Endothelial cell of umbilical vein (primary cell): Measurements from ENCODE around the gene IVD. TPM values are rescaled to one million over a fixed set of nuclear protein-coding genes. Genes with fewer than 3 reads are reported as not detected.

Experiments
- BruUV-seq: library from RNA; stranded (reverse); fragments of 400-500 nt; replicated peaks from 2 replicates; lab custom pipeline; 2021; lab: Mats Ljungman, UMichigan
- CTCF ChIA-PET: fragments of 300-600, 350-600 bp; sonication (Branson Sonifier 250); formaldehyde crosslinking; loops from one replicate; lab custom pipeline; 2021; ENCODE audit warnings: antibody characterized with exemption, inconsistent platforms; lab: Charles Lee
- POLR2A ChIA-PET: fragments of 300-600, 350-600 bp; sonication (Branson Sonifier 250); formaldehyde crosslinking; loops from one replicate; lab custom pipeline; 2021; ENCODE audit warnings: antibody characterized with exemption, inconsistent platforms; lab: Charles Lee
- DNase-seq: peaks from one replicate; pipeline ENCODE4 v3.0.0-alpha.2; 2011; ENCODE audit warnings: low read depth, low spot score
- FAIRE-seq: peaks from 2 replicates; lab custom pipeline; 2011; peaks lifted over from hg19 to GRCh38; lab: Jason Lieb, UNC
- H2AFZ ChIP-seq: 2 replicates; pipeline ENCODE4 v1.6.0; 2012; ENCODE audit warnings: low read depth, low read length, control low read depth, inconsistent platforms
- H3K27ac ChIP-seq: 2 replicates; pipeline ENCODE4 v1.5.1; 2011; ENCODE audit warnings: low read depth, mild to moderate bottlenecking, control low read depth, low read length, moderate library complexity; ENCODE audit not compliant: insufficient read depth
- H3K27me3 ChIP-seq, 2 experiments: 2 replicates each; pipeline versions ENCODE4 v1.6.0 to v1.6.1; 2011; ENCODE audit warnings: low read length in 2 of 2, mixed read lengths in 1 of 2; ENCODE audit not compliant: control insufficient read depth in 2 of 2, insufficient read depth in 2 of 2
- H3K36me3 ChIP-seq, 2 experiments: 2 replicates in 1 of 2; 3 replicates in 1 of 2; pipeline ENCODE4 v1.5.1; 2011; ENCODE audit warnings: low read length in 2 of 2, mild to moderate bottlenecking in 1 of 2, moderate library complexity in 1 of 2; ENCODE audit not compliant: control insufficient read depth in 2 of 2, insufficient read depth in 2 of 2; ENCODE audit errors: extremely low read depth in 1 of 2
- H3K4me1 ChIP-seq: 3 replicates; pipeline ENCODE4 v1.5.1; 2011; ENCODE audit warnings: mild to moderate bottlenecking, low read length; ENCODE audit not compliant: control insufficient read depth, insufficient read depth; ENCODE audit errors: extremely low read depth
- H3K4me2 ChIP-seq: 2 replicates; pipeline ENCODE4 v1.6.1; 2011; ENCODE audit warnings: low read length, control low read depth, mixed read lengths; ENCODE audit not compliant: insufficient read depth
- H3K4me3 ChIP-seq, 3 experiments: fragments of 200-600 bp in 1 of 3; sonication (generic), shearing (Covaris generic) in 1 of 3; replicated peaks in 1 of 3; 2 replicates each; pipeline ENCODE4 v1.5.1; 2011 to 2016; ENCODE audit warnings: control low read depth in 3 of 3, low read length in 3 of 3, mild to moderate bottlenecking in 2 of 3, inconsistent platforms in 1 of 3, low read depth in 1 of 3, moderate library complexity in 1 of 3; ENCODE audit not compliant: insufficient read depth in 1 of 3
- H3K79me2 ChIP-seq: 2 replicates; pipeline ENCODE4 v1.6.0; 2012; ENCODE audit warnings: low read length, inconsistent platforms; ENCODE audit not compliant: control insufficient read depth, insufficient read depth
- H3K9ac ChIP-seq: replicated peaks from 2 replicates; pipeline ENCODE3; 2011; ENCODE audit warnings: low read length, control low read depth; ENCODE audit not compliant: insufficient read depth; ENCODE audit errors: extremely low read depth
- H3K9me1 ChIP-seq: replicated peaks from 3 replicates; pipeline ENCODE4 v1.6.0; 2011; ENCODE audit warnings: mild to moderate bottlenecking, low read length; ENCODE audit not compliant: control insufficient read depth, insufficient read depth; ENCODE audit errors: extremely low read depth
- H3K9me3 ChIP-seq: replicated peaks from 2 replicates; pipeline ENCODE4 v1.5.1; 2012; ENCODE audit warnings: low read length, inconsistent platforms; ENCODE audit not compliant: control insufficient read depth, insufficient read depth
- H4K20me1 ChIP-seq: replicated peaks from 2 replicates; pipeline ENCODE3; 2011; ENCODE audit warnings: mild to moderate bottlenecking, low read length; ENCODE audit not compliant: control insufficient read depth, insufficient read depth; ENCODE audit errors: extremely low read depth
- EZH2 ChIP-seq: IDR thresholded peaks from 2 replicates; pipeline ENCODE4 v1.6.1; 2012; ENCODE audit warnings: borderline replicate concordance, low read depth, mild to moderate bottlenecking, moderate library complexity, low read length, inconsistent platforms; ENCODE audit not compliant: severe bottlenecking
- FOS ChIP-seq: IDR thresholded peaks from 2 replicates; pipeline ENCODE4 v1.6.1; 2011; ENCODE audit warnings: mild to moderate bottlenecking, low read length, moderate library complexity, borderline replicate concordance; ENCODE audit not compliant: insufficient read depth
- GATA2 ChIP-seq: IDR thresholded peaks from 2 replicates; pipeline ENCODE4 v1.7.0; 2011; ENCODE audit warnings: low read depth, mild to moderate bottlenecking, moderate library complexity, mixed read lengths, low read length; ENCODE audit not compliant: insufficient read length, insufficient read depth
- JUN ChIP-seq: IDR thresholded peaks from 2 replicates; pipeline ENCODE4 v1.6.1; 2011; ENCODE audit warnings: borderline replicate concordance, low read depth; ENCODE audit not compliant: insufficient read length, insufficient read depth
- MYC ChIP-seq: IDR thresholded peaks from one replicate; pipeline ENCODE4 v1.6.1; 2011; ENCODE audit warnings: mild to moderate bottlenecking, low read depth, low read length
- POLR2A ChIP-seq: IDR thresholded peaks from 2 replicates; pipeline ENCODE4 v1.6.1; 2012; ENCODE audit warnings: low read depth, mild to moderate bottlenecking, control low read depth, low read length
- POLR2AphosphoS5 ChIP-seq: IDR thresholded peaks from 2 replicates; pipeline ENCODE4 v1.6.1; 2012; ENCODE audit warnings: low read depth, mild to moderate bottlenecking, control low read depth, low read length, moderate library complexity; ENCODE audit not compliant: insufficient read depth
- dilution Hi-C: fragments of 300-500 bp; cut with MboI; formaldehyde crosslinking; loops from one replicate; pipeline ENCODE4 v1.15.0; 2019; ENCODE audit warnings: low sequenced_read_pairs; ENCODE audit not compliant: extremely low pct_ligation_motif_present
- intact Hi-C: fragments of 100-400 bp; cut with micrococcal nuclease; formaldehyde crosslinking; loops from one replicate; pipeline ENCODE4 v1.10.0; 2022
- polyA plus RNA-seq, 4 experiments: library from polyadenylated mRNA; depleted of rRNA in 3 of 4; stranded (reverse) in 3 of 4; unstranded in 1 of 4; fragments of >200 nt; gene quantifications; 2 replicates each; pipeline versions ENCODE4 v1.2.1 to v1.2.3, GENCODE V29; 2011 to 2012; ENCODE audit warnings: missing spikeins in 1 of 4
- total RNA-seq: library from RNA; stranded (reverse); gene quantifications from 2 replicates; pipeline ENCODE4 v1.2.3, GENCODE V29; 2021
- TF ChIP-seq, protein P1 (sequence below): IDR thresholded peaks from 2 replicates; pipeline ENCODE4 v1.6.1; 2011; ENCODE audit not compliant: insufficient read depth, insufficient read length
- TF ChIP-seq, protein P2 (sequence below), 2 donors: IDR thresholded peaks; 1 replicate in 1 of 2; 2 replicates in 1 of 2; pipeline ENCODE4 v1.5.1; 2011; ENCODE audit warnings: low read length in 2 of 2, mild to moderate bottlenecking in 2 of 2, moderate library complexity in 2 of 2, control low read depth in 1 of 2, inconsistent platforms in 1 of 2, low read depth in 1 of 2; ENCODE audit not compliant: insufficient read depth in 1 of 2; ENCODE audit errors: extremely low read depth in 1 of 2

Gene IVD
- total and polyA plus RNA-seq, 2 donors (not counting 3 experiments of a cell fraction or from before 2014, with no cell fraction given): 34.1 to 62.5 TPM

DNA sequence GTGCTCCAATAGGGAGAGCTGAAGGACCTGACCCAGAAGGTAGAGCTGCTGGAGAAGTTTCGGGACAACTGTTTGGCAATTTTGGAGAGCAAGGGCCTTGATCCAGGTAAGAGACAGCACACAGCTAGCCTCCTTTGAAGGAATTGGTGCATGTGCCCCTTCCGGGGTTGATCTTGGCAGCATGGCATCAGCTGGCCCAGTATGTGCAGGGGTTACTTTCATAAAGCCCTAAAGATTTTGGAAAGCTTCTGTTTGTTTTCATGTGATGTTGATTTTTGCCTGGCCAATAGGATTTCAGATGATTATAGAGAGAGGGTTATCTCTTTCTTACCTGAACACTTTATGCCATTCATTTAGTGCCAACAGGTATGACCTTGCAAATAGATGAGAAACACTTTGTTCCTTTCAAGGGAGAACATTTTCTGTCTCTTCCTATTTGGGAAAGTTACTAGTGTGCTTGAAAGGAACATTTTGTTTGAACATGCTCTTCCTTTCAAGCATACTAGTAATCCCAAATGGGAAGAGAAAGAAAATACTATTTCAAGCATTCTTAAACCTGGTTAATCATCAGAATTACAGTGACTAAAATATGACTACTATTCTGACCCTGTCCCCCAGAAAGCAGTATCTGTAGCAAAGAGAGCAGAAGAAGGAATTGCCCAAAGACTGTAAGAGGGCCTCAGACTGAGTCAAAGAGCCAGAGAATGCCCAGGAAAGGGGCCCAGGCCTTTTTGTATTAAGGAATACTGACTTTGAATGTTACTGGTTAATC, 15.6 kb upstream of the IVD start:
- peaks cover 7% of the 10 kb centered on the region for H3K79me2 ChIP-seq
- H3K4me3 ChIP-seq: no peak overlapping the region
- no peaks in the 10 kb centered on the region for H3K9me1 ChIP-seq
- H2AFZ ChIP-seq: no peak overlapping the region
- H4K20me1 ChIP-seq: no peaks in the 10 kb centered on the region
- no peak overlapping the region for H3K4me2 ChIP-seq
- dilution Hi-C loops (no loop called here), intact Hi-C loops (no loop called here)
- FAIRE-seq: no peak
- CTCF ChIA-PET: interaction anchor here (0.9 to 1.0 kb wide), 2 partner anchors 32 to 111 kb away, joined by 3 to 4 read pairs; no protein-coding TSS in a partner anchor
- DNase-seq: no peak
- POLR2A ChIA-PET: no interaction called here
- no peaks in the 10 kb centered on the region for H3K27me3 ChIP-seq
- no peak for TF ChIP-seq GATA2
- no peak for TF ChIP-seq POLR2A
- no peak for TF ChIP-seq POLR2AphosphoS5
- no peak for TF ChIP-seq JUN
- TF ChIP-seq, protein P1, sequence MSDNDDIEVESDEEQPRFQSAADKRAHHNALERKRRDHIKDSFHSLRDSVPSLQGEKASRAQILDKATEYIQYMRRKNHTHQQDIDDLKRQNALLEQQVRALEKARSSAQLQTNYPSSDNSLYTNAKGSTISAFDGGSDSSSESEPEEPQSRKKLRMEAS: no peak
- TF ChIP-seq, protein P2, sequence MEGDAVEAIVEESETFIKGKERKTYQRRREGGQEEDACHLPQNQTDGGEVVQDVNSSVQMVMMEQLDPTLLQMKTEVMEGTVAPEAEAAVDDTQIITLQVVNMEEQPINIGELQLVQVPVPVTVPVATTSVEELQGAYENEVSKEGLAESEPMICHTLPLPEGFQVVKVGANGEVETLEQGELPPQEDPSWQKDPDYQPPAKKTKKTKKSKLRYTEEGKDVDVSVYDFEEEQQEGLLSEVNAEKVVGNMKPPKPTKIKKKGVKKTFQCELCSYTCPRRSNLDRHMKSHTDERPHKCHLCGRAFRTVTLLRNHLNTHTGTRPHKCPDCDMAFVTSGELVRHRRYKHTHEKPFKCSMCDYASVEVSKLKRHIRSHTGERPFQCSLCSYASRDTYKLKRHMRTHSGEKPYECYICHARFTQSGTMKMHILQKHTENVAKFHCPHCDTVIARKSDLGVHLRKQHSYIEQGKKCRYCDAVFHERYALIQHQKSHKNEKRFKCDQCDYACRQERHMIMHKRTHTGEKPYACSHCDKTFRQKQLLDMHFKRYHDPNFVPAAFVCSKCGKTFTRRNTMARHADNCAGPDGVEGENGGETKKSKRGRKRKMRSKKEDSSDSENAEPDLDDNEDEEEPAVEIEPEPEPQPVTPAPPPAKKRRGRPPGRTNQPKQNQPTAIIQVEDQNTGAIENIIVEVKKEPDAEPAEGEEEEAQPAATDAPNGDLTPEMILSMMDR (IDR thresholded peaks at IDR 0.05; ENCODE audit: extremely low read depth in 1 of 2, insufficient read depth in 1 of 2, low read depth in 1 of 2, low read length in 2 of 2): no peak
- no peak for TF ChIP-seq EZH2
- no peak for TF ChIP-seq MYC
- TF ChIP-seq FOS: no peak
- H3K36me3 ChIP-seq: peaks cover 21 to 33% of the 10 kb centered on the region in 2 experiments
- no peaks in the 10 kb centered on the region for H3K4me1 ChIP-seq
- H3K9me3 ChIP-seq: no peaks in the 10 kb centered on the region
- H3K9ac ChIP-seq: no peak overlapping the region
- no peak overlapping the region for H3K27ac ChIP-seq
- BruUV-seq: no TSS peak
